Measurements from ENCODE around the gene KLHL36.

GRCh38 chr16:84687715-84688114 is 39.4 kb downstream of the KLHL36 start:
- TF ChIP-seq CTCF (IDR thresholded peaks at IDR 0.05; ENCODE audit: insufficient read depth, low read depth, low read length), result no peak
- TF ChIP-seq EZH2 (IDR thresholded peaks at IDR 0.05; ENCODE audit: insufficient read depth, low read length), result no peak
